Left forelimb (tissue), 1 donor: ENCODE results near the gene MCM9.
A peak's percentile ranks its signal among the peaks of the same experiment; 100 is the strongest.

Source experiments
- DNase-seq: peaks from one replicate; pipeline ENCODE4 v3.0.0-alpha.2; 2018; ENCODE audit warnings: low spot score

MCM9 gene

GRCh38 chr6:118932421-118932820 is 2.5 kb downstream of the MCM9 start:
- DNase-seq, result no peak

GRCh38 chr6:118931436-118931835 is 3.5 kb downstream of the MCM9 start:
- DNase-seq, result no peak

GRCh38 chr6:118930680-118931079 is 4.3 kb downstream of the MCM9 start:
- no peak for DNase-seq

GRCh38 chr6:118923035-118923434 is 11.9 kb downstream of the MCM9 start:
- DNase-seq, result no peak

- no peak for DNase-seq
Observed at GRCh38 chr6:118921084-118921483, 13.9 kb downstream of the MCM9 start.

- DNase-seq, result no peak
Observed at GRCh38 chr6:118918329-118918725, 16.6 kb downstream of the MCM9 start.

- DNase-seq, result no peak
Observed at GRCh38 chr6:118917546-118918328, 17.2 kb downstream of the MCM9 start.

- no peak for DNase-seq
Observed at GRCh38 chr6:118914598-118914997, 20.4 kb downstream of the MCM9 start.

- DNase-seq, result no peak
Observed at GRCh38 chr6:118913161-118913560, 21.8 kb downstream of the MCM9 start.

- DNase-seq, result no peak
Observed at GRCh38 chr6:118912646-118913045, 22.3 kb downstream of the MCM9 start.

- no peak for DNase-seq
Observed at GRCh38 chr6:118908441-118908840, 26.5 kb downstream of the MCM9 start.

GRCh38 chr6:118905851-118906250 is 29.1 kb downstream of the MCM9 start:
- no peak for DNase-seq

GRCh38 chr6:118905084-118905483 is 29.9 kb downstream of the MCM9 start:
- DNase-seq, result no peak

- no peak for DNase-seq
Observed at GRCh38 chr6:118903691-118904090, 31.3 kb downstream of the MCM9 start.

- DNase-seq, result no peak
Observed at GRCh38 chr6:118903138-118903537, 31.8 kb downstream of the MCM9 start.

GRCh38 chr6:118902726-118903125 is 32.2 kb downstream of the MCM9 start:
- no peak for DNase-seq

- DNase-seq, result no peak
Observed at GRCh38 chr6:118899948-118900347, 35.0 kb downstream of the MCM9 start.

GRCh38 chr6:118897386-118897785 is 37.6 kb downstream of the MCM9 start:
- DNase-seq, result no peak

GRCh38 chr6:118896339-118897136 is 38.4 kb downstream of the MCM9 start:
- DNase-seq, result no peak

- no peak for DNase-seq
Observed at GRCh38 chr6:118895859-118896258, 39.1 kb downstream of the MCM9 start.

GRCh38 chr6:118895261-118895560 is 39.7 kb downstream of the MCM9 start:
- DNase-seq, result no peak

GRCh38 chr6:118894425-118895260 is 40.3 kb downstream of the MCM9 start:
- DNase-seq, result peak; percentile 80
